ENCODE results near the gene LANCL2.

Gene LANCL2

GRCh38 chr7:55365205-55365674 is at the start of gene LANCL2:
Gene LANCL2 (plus strand): TSS chr7:55365337. CDS start chr7:55366026, 689 bp downstream.
- Histone ChIP-seq H3K4me3 (ENCODE audit: low read depth, low read length) (peak within 1 kb of the TSS; percentile 84), H3K36me3 (peaks cover 13% of the 10 kb centered on the region)

GRCh38 chr7:55325371-55325792 is 39.8 kb upstream of the LANCL2 start:
- Histone ChIP-seq H3K4me3 (ENCODE audit: low read depth, low read length) (no peak overlapping the region), H3K27me3 (ENCODE audit: insufficient read depth, low read depth, severe bottlenecking) (no peaks in the 10 kb centered on the region), H3K36me3 (no peaks in the 10 kb centered on the region), H3K9me3 (ENCODE audit: severe bottlenecking) (no peaks in the 10 kb centered on the region), H3K27ac (no peak overlapping the region)
- TF ChIP-seq CTCF (IDR thresholded peaks at IDR 0.05; ENCODE audit: low read depth, low read length) = no peak
- no peak for DNase-seq

More at GRCh38 chr7:55365205-55365674, at the start of gene LANCL2:
- no peak for TF ChIP-seq CTCF (IDR thresholded peaks at IDR 0.05; ENCODE audit: low read depth, low read length)
- DNase-seq = peak; percentile 57
- Histone ChIP-seq H3K27me3 (ENCODE audit: insufficient read depth, low read depth, severe bottlenecking) (no peaks in the 10 kb centered on the region), H3K27ac (peak within 1 kb of the TSS; percentile 99), H3K9me3 (ENCODE audit: severe bottlenecking) (no peaks in the 10 kb centered on the region)

- H3K27me3 ChIP-seq (ENCODE audit: insufficient read depth, low read depth, severe bottlenecking) = no peaks in the 10 kb centered on the region
- DNase-seq = no peak
- H3K36me3 ChIP-seq = no peaks in the 10 kb centered on the region
- no peak for TF ChIP-seq CTCF (IDR thresholded peaks at IDR 0.05; ENCODE audit: low read depth, low read length)
- no peaks in the 10 kb centered on the region for H3K9me3 ChIP-seq (ENCODE audit: severe bottlenecking)
- no peak overlapping the region for H3K27ac ChIP-seq
- H3K4me3 ChIP-seq (ENCODE audit: low read depth, low read length) = no peak overlapping the region
Measured at GRCh38 chr7:55326081-55326835, 38.9 kb upstream of the LANCL2 start.

- Histone ChIP-seq H3K4me3 (ENCODE audit: low read depth, low read length) (no peak overlapping the region), H3K36me3 (no peaks in the 10 kb centered on the region), H3K27ac (no peak overlapping the region), H3K9me3 (ENCODE audit: severe bottlenecking) (no peaks in the 10 kb centered on the region), H3K27me3 (ENCODE audit: insufficient read depth, low read depth, severe bottlenecking) (no peaks in the 10 kb centered on the region)
- no peak for DNase-seq
- no peak for TF ChIP-seq CTCF (IDR thresholded peaks at IDR 0.05; ENCODE audit: low read depth, low read length)
Measured at GRCh38 chr7:55326945-55327626, 38.1 kb upstream of the LANCL2 start.

- Histone ChIP-seq H3K27ac (no peak overlapping the region), H3K27me3 (ENCODE audit: insufficient read depth, low read depth, severe bottlenecking) (no peaks in the 10 kb centered on the region), H3K4me3 (ENCODE audit: low read depth, low read length) (no peak overlapping the region), H3K9me3 (ENCODE audit: severe bottlenecking) (no peaks in the 10 kb centered on the region), H3K36me3 (no peaks in the 10 kb centered on the region)
- DNase-seq = no peak
- TF ChIP-seq CTCF (IDR thresholded peaks at IDR 0.05; ENCODE audit: low read depth, low read length) = no peak
Measured at GRCh38 chr7:55335151-55335550, 30.0 kb upstream of the LANCL2 start.
